Esophagus mucosa (tissue), 1 donor: ENCODE measurements around the gene CALCOCO1. TPM values are rescaled to one million over a fixed set of nuclear protein-coding genes. Genes with fewer than 3 reads are reported as not detected.

Experiments
- ATAC-seq: fragments of 200-7000 bp; cut with Tn5 transposase; one replicate; pipeline ENCODE4 v1.9.1; 2020
- total RNA-seq: library from RNA; stranded (reverse); gene quantifications from one replicate; pipeline ENCODE4 v1.2.4, GENCODE V29; 2023
- donor health status: DM: yes; HTN: yes; CAD: no.

CALCOCO1 gene
- total RNA-seq, 1 donor from 2014 or later = 34.6 TPM

- ATAC-seq = peak; percentile 1
Observed at GRCh38 chr12:53751336-53752191, 24.3 kb upstream of the CALCOCO1 start, which contains the start of gene CISTR. Gene CISTR (minus strand): TSS chr12:53751979.

GRCh38 chr12:53750812-53751335 is 23.6 kb upstream of the CALCOCO1 start:
- peak; percentile 32 for ATAC-seq

DNA sequence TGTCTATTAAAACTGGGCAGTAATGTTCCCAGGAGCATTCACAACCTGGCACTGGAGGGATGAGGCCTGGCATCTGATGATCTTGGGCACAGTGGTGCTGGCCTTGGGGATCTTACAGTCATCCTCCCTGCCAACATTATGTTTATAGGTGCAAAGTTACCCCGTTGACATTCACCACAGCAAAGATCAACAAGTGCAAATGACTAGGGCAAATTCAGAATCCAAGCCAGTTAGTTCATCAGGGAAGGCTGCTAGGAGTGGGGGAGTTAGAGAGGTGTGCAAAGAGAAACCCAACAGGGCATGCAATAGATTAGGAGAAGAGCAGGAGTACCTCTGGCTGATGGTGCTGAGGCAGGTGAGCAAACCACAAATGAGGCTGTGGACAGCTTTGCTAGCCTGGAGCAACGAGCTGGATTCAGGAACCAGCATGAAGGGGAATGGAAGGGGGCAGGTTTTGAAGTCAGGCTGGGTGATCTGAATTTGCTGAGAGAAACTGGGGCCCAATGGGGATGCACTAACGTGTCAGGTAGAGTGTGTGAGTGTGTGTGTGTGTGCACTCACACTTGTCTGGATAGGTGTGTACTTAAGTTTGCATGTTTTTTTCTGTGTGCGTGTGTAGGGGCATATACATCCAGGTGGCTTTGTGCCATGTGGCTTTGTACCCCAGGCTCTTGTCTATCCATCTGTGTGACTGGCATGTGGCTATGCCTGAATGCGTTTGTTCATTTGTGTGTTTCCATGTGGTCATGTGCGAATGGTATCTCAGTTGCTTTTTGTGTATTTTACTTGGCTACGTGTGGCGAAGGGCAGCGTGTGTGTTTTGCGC is 22.9 kb upstream of the CALCOCO1 start:
- no peak for ATAC-seq

- no peak for ATAC-seq
Observed at GRCh38 chr12:53748072-53748840, 21.0 kb upstream of the CALCOCO1 start.

- ATAC-seq = no peak
Observed at GRCh38 chr12:53747095-53747494, 19.8 kb upstream of the CALCOCO1 start.

DNA sequence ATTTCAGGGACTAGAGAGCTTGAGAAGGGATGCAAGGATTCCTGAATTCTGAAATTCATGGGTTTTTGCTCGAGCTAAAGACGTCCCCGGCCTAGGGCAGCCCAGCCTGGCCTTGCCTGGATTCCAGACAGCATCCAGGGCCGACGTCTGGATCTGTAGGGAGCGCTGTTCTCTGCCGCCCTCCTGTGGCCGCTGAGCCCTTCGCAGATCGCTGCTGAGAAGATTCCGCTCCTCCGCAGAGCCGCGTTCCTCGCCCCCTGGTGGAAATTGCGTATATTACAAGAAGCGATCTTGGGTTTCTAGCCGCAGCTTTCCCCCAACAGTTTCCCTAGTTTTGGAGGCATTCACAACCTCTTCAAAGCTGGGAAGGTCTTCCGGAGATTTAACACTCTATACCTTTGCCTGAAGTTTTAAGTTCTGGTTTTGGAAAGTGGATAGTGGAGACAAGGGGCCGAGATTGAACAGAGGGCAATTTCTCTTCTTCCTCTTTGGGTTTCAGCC is 19.4 kb upstream of the CALCOCO1 start:
- peak; percentile 88 for ATAC-seq

DNA sequence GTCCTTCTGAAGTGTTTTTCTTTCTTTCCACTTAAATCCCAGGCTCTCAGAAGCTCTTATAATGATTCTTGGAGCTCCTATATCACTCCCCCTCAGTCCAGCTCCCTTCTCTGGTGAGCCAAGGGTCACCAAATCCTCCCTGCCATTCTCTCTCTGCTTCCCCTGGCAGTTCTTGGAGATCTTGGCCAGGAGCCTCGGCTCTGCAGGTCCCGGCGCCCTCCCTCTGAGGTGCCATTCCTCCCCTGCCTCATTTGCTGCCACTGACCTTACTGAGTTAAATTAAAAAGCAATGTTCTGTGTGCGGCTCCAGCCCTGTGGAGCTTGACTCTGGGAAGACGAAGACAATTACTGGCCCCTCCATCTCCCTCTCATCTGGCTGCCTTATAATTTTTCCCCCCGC is 17.5 kb upstream of the CALCOCO1 start:
- no peak for ATAC-seq

DNA sequence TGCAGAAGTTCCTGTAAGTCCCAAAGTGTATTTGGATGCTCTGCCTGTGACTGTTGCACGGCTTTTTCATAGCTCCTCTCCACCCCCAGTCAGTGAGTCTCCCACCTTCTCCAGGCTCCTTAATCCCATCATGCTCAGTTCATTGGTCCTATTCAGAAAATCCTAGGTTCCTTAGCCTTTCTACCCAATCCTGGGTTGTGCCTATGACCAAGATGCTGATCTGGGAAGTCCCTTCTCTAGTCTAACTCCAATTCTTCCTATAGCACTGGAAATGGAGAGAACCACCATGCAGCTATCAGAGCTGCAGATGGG is 16.8 kb upstream of the CALCOCO1 start:
- no peak for ATAC-seq

DNA sequence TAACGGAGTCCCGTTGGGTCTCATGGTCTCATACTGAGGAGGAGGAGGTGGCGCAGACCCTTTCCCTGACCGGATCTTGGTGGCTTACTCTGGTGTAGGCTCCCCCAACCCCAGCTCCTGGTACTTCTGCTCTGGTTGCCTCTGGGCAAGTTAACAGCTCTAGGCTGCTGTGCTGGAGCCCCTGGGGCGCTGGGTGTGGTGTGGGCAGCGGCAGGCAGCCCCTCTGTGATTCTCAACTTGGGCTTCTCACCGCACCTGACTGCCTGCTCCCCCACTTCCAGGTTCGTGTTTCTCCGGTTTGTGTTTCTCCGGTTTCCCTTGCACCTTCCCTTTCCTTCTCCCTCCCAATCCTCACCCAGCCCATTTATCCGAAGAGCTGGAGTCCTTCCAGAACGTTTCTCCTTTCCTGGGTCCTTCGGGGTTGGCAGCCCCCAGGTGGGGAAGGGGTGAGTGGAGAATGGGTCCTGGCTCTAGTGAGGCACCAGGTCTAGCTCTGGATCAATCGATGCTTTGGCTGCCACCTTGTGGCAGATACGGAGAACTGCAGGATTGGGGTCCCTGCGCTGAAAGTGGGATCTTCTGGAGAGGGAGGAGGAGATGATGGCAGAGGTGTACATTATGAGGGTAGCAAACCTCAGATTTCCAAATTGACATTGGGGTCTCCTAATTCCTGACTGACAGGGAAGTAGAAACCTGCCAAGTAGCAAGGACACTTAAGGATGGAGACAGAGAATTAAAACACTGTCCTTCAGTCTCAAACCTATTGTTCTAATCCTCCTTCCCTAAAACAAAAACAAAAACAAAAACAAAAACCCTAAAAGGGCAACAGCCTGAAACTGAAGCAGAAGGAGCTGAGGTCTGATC is 16.2 kb upstream of the CALCOCO1 start:
- ATAC-seq = peak; percentile 51

DNA sequence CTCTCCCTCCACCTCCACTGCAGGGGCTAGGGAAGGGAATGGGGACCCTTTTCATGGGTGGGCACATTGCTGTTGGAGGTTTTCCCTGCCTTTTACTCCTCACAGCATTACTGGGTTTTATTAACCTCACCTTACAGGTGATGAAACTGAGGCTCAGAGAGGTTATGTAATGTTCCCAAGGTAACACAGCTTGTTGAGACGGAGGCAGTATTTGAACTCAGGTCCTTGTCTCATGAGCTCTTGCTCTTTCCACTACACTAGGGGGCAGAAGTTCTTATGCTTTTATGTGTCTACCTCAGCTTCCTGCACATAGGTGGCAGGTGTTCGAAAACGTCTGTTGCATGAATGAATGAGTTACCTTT is 12.9 kb upstream of the CALCOCO1 start:
- no peak for ATAC-seq

- ATAC-seq = no peak
Observed at GRCh38 chr12:53739214-53740129, 12.2 kb upstream of the CALCOCO1 start.

- ATAC-seq = peak; percentile 8
Observed at GRCh38 chr12:53738406-53739213, 11.4 kb upstream of the CALCOCO1 start.

GRCh38 chr12:53737951-53738405 is 10.7 kb upstream of the CALCOCO1 start:
- ATAC-seq = no peak

- ATAC-seq = no peak
Observed at GRCh38 chr12:53737093-53737808, 10.0 kb upstream of the CALCOCO1 start.

DNA sequence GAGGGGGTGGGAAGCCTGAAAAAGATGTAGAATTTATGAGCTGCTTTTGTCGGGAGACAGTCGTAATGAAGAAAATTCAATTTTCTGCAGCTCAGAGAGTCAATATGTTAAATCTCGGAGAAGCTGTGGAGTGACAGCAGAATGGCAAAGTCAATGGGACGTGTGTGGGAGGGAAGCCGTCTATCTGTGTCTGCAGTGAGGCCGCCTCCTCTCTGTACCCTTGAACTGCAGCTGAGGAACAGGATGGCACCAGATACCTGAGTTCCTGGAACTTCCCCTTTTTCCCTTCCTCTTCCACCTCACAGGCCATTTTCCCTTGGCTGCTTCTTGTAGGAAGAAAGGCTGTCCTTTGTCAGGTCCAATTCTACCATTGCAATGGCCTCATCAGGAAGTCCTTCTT is 9.3 kb upstream of the CALCOCO1 start:
- no peak for ATAC-seq

GRCh38 chr12:53735556-53735955 is 8.3 kb upstream of the CALCOCO1 start:
- ATAC-seq = no peak

DNA sequence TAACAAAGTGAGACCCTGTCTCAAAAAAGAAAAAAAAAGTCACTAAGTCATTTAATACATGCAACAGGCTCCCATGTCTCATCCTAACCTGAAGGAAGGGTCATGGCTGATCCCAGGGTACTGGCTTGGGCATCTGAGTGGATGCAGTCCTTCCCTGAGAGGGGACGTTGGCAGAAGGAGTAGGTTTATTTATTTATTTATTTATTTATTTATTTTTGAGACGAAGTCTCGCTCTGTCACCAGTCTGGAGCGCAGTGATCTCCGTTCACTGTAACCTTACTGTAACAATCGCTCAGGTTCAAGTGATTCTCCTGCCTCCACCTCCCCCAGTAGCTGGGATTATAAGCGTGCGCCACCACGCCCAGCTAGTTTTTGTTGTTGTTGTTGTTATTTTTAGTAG is 7.2 kb upstream of the CALCOCO1 start:
- no peak for ATAC-seq

DNA sequence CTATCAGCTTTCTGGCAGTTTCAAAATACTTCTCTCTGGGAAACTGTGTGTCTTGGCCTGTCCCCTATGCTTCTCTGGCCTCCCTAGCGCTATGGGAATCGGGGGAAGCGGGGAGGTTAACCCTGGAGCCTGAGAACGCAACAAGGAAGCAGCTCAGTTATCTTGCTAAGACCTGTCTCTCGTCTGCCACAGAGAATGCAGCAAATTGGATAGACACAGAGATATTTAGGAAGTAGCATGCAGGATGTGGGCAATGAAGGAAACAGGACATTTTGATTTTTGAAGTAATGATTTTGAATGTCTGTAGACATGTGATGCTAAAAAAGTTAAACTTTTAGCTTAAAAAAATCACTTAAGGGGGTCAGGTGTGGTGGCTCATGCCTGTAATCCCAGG is 6.6 kb upstream of the CALCOCO1 start:
- ATAC-seq = no peak
